Smooth muscle cell (in vitro differentiated cells): Measurements from ENCODE around the gene CHST11. TPM values are rescaled to one million over a fixed set of nuclear protein-coding genes. Genes with fewer than 3 reads are reported as not detected.

Source experiments
- DNase-seq: peaks from one replicate; lab custom pipeline; 2025; ENCODE audit not compliant: unreplicated experiment; lab: John Stamatoyannopoulos, UW
- H2AFZ ChIP-seq: fragments of 200-600 bp; sonication (generic); 2 replicates; pipeline ENCODE4 v1.6.0; 2016; ENCODE audit warnings: antibody characterized with exemption, low read depth, mild to moderate bottlenecking
- H3F3A ChIP-seq: fragments of 200-600 bp; sonication (generic); 2 replicates; pipeline ENCODE4 v1.6.0; 2017; ENCODE audit warnings: antibody characterized with exemption, low read depth
- H3K27ac ChIP-seq: fragments of 200-600 bp; sonication (generic); 2 replicates; pipeline ENCODE4 v1.5.1; 2016; ENCODE audit warnings: low read depth, mild to moderate bottlenecking
- H3K27me3 ChIP-seq: fragments of 200-600 bp; sonication (generic); 2 replicates; pipeline ENCODE4 v1.6.1; 2016; ENCODE audit warnings: low read depth, mild to moderate bottlenecking
- H3K36me3 ChIP-seq: fragments of 200-600 bp; sonication (generic); 2 replicates; pipeline ENCODE4 v1.5.1; 2016; ENCODE audit warnings: low read depth
- H3K4me1 ChIP-seq: fragments of 200-600 bp; sonication (generic); 2 replicates; pipeline ENCODE4 v1.5.1; 2016; ENCODE audit warnings: low read depth
- H3K4me2 ChIP-seq: fragments of 200-600 bp; sonication (generic); 2 replicates; pipeline ENCODE4 v1.6.0; 2016; ENCODE audit warnings: mild to moderate bottlenecking
- H3K4me3 ChIP-seq: fragments of 200-600 bp; sonication (generic); 2 replicates; pipeline ENCODE4 v1.5.1; 2016; ENCODE audit warnings: mild to moderate bottlenecking
- H3K79me2 ChIP-seq: fragments of 200-600 bp; sonication (generic); 2 replicates; pipeline ENCODE4 v1.6.0; 2016; ENCODE audit warnings: low read depth, mild to moderate bottlenecking
- H3K9ac ChIP-seq: fragments of 200-600 bp; sonication (generic); 2 replicates; pipeline ENCODE4 v1.6.0; 2016; ENCODE audit warnings: low read depth
- H3K9me3 ChIP-seq: fragments of 200-600 bp; sonication (generic); replicated peaks from 2 replicates; pipeline ENCODE4 v1.5.1; 2016; ENCODE audit warnings: low read depth
- H4K20me1 ChIP-seq: fragments of 200-600 bp; sonication (generic); 2 replicates; pipeline ENCODE4 v1.6.0; 2016; ENCODE audit warnings: low read depth
- WGBS: methylation state at CpG from one replicate; pipeline ENCODE4 v1.1.7; 2016; ENCODE audit warnings: low lambda C conversion rate; 5-methylcytosine and 5-hydroxymethylcytosine counted together
- polyA plus RNA-seq: library from polyadenylated mRNA; unstranded; fragments of >200 nt; fragmentation: Nextera tagmentation; extraction: Ambion mirVana; gene quantifications from 2 replicates; pipeline ENCODE4 v1.2.1, GENCODE V29; 2016
- total RNA-seq: library from RNA; depleted of rRNA; stranded (reverse); fragments of >200 nt; gene quantifications from 2 replicates; pipeline ENCODE4 v1.2.3, GENCODE V29; 2014
- TF ChIP-seq, protein P1 (sequence below): fragments of 200-600 bp; sonication (generic); IDR thresholded peaks from 2 replicates; pipeline ENCODE4 v1.5.1; 2017; ENCODE audit warnings: borderline replicate concordance, mild to moderate bottlenecking, antibody characterized with exemption; ENCODE audit not compliant: insufficient read depth, poor library complexity, severe bottlenecking

The CHST11 gene
- total and polyA plus RNA-seq, 2 experiments from 2014 or later, result 6.9 to 10.2 TPM

DNA sequence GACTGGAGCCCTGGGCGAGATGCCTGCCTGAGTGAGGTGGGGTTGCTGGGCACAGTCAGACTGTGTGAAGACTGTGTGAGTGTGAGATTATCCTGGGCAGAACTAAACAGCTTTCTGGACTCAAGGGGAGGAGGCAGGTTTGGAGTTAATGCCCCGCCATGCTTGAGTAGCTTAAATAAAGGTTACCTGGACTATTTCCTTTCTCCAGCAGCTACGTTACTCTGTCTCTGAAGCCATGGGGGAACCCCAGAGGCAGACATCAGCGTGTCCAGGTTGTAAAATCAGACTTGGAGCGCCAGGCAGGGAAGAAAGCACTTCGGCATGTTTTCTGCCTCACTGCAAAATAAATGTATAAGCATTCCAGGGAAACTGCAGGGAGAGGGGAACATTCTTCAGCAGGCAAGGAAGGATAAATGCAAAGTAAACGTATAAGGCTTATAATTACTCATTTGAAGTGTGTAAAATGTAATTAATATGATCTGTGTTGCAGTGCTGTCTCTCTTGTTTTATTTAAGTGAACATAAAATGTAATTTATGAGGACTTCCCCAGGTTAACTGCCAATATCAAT is 129.7 kb downstream of the CHST11 start:
- Histone ChIP-seq H3K9me3 (no peaks in the 10 kb centered on the region), H3K9ac (no peak overlapping the region), H3K4me1 (peaks cover 3% of the 10 kb centered on the region), H3K4me2 (peak overlapping the region; percentile 12), H4K20me1 (no peaks in the 10 kb centered on the region), H3K27ac (peak overlapping the region; percentile 92), H3F3A (no peaks in the 10 kb centered on the region), H3K4me3 (no peak overlapping the region), H3K79me2 (peaks cover 4% of the 10 kb centered on the region), H2AFZ (no peak overlapping the region), H3K27me3 (no peaks in the 10 kb centered on the region), H3K36me3 (no peaks in the 10 kb centered on the region)
- TF ChIP-seq, protein P1, sequence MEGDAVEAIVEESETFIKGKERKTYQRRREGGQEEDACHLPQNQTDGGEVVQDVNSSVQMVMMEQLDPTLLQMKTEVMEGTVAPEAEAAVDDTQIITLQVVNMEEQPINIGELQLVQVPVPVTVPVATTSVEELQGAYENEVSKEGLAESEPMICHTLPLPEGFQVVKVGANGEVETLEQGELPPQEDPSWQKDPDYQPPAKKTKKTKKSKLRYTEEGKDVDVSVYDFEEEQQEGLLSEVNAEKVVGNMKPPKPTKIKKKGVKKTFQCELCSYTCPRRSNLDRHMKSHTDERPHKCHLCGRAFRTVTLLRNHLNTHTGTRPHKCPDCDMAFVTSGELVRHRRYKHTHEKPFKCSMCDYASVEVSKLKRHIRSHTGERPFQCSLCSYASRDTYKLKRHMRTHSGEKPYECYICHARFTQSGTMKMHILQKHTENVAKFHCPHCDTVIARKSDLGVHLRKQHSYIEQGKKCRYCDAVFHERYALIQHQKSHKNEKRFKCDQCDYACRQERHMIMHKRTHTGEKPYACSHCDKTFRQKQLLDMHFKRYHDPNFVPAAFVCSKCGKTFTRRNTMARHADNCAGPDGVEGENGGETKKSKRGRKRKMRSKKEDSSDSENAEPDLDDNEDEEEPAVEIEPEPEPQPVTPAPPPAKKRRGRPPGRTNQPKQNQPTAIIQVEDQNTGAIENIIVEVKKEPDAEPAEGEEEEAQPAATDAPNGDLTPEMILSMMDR, result no peak
- DNase-seq, result no peak
- 59% methylated on average over 7 of the region's 7 CpGs for WGBS

DNA sequence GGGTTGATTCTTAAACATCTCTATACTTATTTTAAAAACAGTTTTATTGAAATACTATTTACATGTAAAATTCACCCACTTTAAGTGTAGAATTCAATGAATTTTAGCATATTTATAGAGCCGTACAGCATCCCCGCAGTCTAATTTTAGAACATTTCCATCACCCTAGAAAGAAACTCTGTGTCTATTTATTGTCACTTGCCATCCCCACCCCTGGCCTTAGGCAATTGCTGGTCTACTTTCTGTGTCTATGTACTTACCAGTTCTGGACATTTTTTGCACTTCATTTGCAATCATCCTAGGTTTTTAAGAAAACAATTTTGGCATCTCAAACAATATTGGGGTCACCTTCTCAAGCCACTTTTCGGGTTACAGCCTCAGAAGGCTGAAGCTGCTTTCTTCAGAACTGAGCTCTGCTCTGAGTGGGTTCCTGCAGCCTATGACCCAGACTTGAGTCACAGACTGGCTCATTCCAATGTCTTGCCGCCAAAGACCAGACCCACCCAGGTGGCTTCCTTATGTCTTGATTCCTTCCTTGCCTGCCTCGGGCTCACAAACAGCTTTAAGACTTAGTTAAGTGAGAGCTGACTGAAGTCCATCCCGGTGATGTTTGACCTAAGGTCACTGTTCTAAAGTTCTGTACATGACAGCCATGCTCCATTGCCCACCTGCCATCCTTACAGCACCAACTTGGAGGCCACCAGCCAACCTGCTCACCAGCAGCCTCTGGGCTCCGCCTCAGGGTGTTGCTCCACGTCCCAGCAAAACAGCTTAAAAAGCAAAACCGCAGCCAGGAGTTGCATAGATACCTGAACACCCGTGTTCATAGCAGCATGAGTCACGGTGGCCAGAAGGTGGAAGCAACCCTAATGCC is 131.5 kb downstream of the CHST11 start:
- Histone ChIP-seq H3K79me2 (peaks cover 5% of the 10 kb centered on the region), H4K20me1 (no peaks in the 10 kb centered on the region), H3K4me3 (no peak overlapping the region), H2AFZ (no peak overlapping the region), H3K4me1 (peaks cover 3% of the 10 kb centered on the region), H3F3A (no peaks in the 10 kb centered on the region), H3K27me3 (no peaks in the 10 kb centered on the region), H3K4me2 (peak overlapping the region; percentile 66), H3K27ac (peak overlapping the region; percentile 92), H3K9ac (peak overlapping the region; percentile 68), H3K9me3 (no peaks in the 10 kb centered on the region), H3K36me3 (no peaks in the 10 kb centered on the region)
- TF ChIP-seq, protein P1, result no peak
- 45% methylated on average over 11 of the region's 11 CpGs for WGBS
- DNase-seq, result no peak

DNA sequence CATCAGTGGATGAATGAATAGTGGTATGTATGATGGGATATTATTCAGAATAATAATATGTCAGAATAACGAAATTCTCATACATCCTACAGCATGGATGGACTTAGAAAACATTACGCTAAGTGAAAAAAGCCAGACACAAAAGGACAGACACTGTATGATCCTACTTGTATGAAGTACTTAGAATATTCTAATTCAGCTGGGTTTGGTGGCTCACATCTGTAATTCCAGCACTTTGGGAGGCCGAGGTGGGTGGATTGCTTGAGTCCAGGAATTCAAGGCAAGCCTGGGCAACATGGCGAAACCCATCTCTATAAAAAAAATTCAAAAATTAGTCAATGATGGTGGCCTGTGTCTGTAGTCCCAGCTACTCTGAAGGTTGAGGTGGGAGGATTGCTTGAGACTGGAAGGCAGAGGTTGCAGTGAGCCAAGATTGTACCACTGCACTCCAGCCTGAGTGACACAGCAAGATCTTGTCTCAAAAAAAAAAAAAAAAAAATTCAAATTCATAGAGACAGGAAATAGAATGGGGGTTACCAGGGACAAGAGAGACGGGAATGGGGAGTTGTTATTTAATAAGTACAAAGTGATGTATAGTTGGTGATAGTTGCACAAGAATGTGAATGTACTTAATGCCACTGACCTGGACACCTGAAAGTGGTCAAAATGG is 132.3 kb downstream of the CHST11 start:
- peaks cover 3% of the 10 kb centered on the region for H3K4me1 ChIP-seq
- no peaks in the 10 kb centered on the region for H3K9me3 ChIP-seq
- no peak overlapping the region for H2AFZ ChIP-seq
- H4K20me1 ChIP-seq, result no peaks in the 10 kb centered on the region
- peak overlapping the region; percentile 92 for H3K27ac ChIP-seq
- no peak for DNase-seq
- no peaks in the 10 kb centered on the region for H3F3A ChIP-seq
- H3K4me2 ChIP-seq, result peak overlapping the region; percentile 66
- no peaks in the 10 kb centered on the region for H3K36me3 ChIP-seq
- TF ChIP-seq, protein P1, result no peak
- no peaks in the 10 kb centered on the region for H3K27me3 ChIP-seq
- peaks cover 13% of the 10 kb centered on the region for H3K79me2 ChIP-seq
- WGBS, result 54% methylated on average over 5 of the region's 5 CpGs
- no peak overlapping the region for H3K4me3 ChIP-seq
- H3K9ac ChIP-seq, result peak overlapping the region; percentile 68
